ENCODE measurements around the gene DCAF4L1. TPM values are rescaled to one million over a fixed set of nuclear protein-coding genes. Genes with fewer than 3 reads are reported as not detected.

Gene DCAF4L1
- total and polyA plus RNA-seq, 2 donors from 2014 or later = 0.16 to 0.28 TPM

DNA sequence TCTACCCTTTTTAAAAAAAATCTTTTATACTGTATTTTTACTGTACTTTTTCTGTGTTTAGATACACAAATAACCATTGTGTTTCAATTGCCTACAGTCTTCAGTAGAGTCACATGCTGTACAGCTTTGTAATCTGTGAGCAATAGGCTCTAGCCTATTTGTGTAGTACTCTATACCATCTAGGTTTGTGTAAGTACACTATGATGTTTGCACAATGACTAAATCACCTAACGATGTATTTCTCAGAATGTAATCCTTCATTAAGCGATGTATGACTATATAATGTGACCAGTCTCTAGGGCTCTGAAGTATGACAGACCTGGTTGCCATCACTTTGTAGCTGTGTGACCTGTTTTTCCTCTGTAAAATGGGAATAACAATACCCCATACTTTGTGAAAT is 14.2 kb upstream of the DCAF4L1 start:
- no peak overlapping the region for H3K27ac ChIP-seq (ENCODE audit: low read depth in 2 of 2, low read length in 2 of 2)
- H3K9me3 ChIP-seq (ENCODE audit: control insufficient read depth in 2 of 3, insufficient read depth in 1 of 3, low read length in 3 of 3) = no peaks in the 10 kb centered on the region

DNA sequence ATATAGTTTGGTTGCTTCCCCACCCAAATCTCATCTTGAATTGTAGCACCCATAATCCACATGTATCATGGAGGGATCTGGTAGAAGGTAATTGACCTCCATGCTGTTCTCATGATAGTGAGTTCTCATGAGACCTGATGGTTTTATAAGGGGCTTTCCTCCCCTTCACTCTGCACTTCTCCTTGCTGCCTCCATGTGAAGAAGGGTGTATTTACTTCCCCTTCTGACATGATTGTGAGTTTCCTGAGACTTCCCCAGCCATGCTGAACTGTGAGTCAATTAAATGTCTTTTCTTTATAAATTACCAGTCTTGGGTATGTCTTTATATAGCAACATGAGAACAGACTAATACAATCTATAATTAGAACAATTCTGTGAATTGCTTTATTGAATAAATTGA is 11.9 kb upstream of the DCAF4L1 start:
- Histone ChIP-seq H3K4me3 (ENCODE audit: low read length in 3 of 3) (no peak overlapping the region), H3K9ac (ENCODE audit: low read length in 3 of 3) (no peak overlapping the region), H3K9me3 (ENCODE audit: control insufficient read depth in 2 of 3, insufficient read depth in 1 of 3, low read length in 3 of 3) (no peaks in the 10 kb centered on the region), H3K27me3 (ENCODE audit: control insufficient read depth, insufficient read depth, low read length) (no peaks in the 10 kb centered on the region), H3K36me3 (ENCODE audit: control insufficient read depth in 2 of 3, insufficient read depth in 3 of 3, low read length in 3 of 3) (no peaks in the 10 kb centered on the region), H3K4me1 (ENCODE audit: control insufficient read depth in 2 of 3, insufficient read depth in 2 of 3, low read depth in 1 of 3, low read length in 3 of 3) (no peaks in the 10 kb centered on the region), H3K27ac (ENCODE audit: low read depth in 2 of 2, low read length in 2 of 2) (no peak overlapping the region)
- DNase-seq (no peak), FAIRE-seq (no peak)
- intact Hi-C loops (cut with DNase I) = no loop called here
- TF ChIP-seq, protein P1, sequence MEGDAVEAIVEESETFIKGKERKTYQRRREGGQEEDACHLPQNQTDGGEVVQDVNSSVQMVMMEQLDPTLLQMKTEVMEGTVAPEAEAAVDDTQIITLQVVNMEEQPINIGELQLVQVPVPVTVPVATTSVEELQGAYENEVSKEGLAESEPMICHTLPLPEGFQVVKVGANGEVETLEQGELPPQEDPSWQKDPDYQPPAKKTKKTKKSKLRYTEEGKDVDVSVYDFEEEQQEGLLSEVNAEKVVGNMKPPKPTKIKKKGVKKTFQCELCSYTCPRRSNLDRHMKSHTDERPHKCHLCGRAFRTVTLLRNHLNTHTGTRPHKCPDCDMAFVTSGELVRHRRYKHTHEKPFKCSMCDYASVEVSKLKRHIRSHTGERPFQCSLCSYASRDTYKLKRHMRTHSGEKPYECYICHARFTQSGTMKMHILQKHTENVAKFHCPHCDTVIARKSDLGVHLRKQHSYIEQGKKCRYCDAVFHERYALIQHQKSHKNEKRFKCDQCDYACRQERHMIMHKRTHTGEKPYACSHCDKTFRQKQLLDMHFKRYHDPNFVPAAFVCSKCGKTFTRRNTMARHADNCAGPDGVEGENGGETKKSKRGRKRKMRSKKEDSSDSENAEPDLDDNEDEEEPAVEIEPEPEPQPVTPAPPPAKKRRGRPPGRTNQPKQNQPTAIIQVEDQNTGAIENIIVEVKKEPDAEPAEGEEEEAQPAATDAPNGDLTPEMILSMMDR (IDR thresholded peaks at IDR 0.05; ENCODE audit: borderline replicate concordance, extremely low read depth, insufficient read depth) = no peak

More for the DNA sequence above, 14.2 kb upstream of the DCAF4L1 start:
- DNase-seq = no peak
- H3K27me3 ChIP-seq (ENCODE audit: control insufficient read depth, insufficient read depth, low read length) = no peaks in the 10 kb centered on the region
- intact Hi-C loops (cut with DNase I) = no loop called here
- H3K4me3 ChIP-seq (ENCODE audit: low read length in 3 of 3) = no peak overlapping the region
- no peak overlapping the region for H3K9ac ChIP-seq (ENCODE audit: low read length in 3 of 3)
- FAIRE-seq = no peak
- no peaks in the 10 kb centered on the region for H3K36me3 ChIP-seq (ENCODE audit: control insufficient read depth in 2 of 3, insufficient read depth in 3 of 3, low read length in 3 of 3)
- no peaks in the 10 kb centered on the region for H3K4me1 ChIP-seq (ENCODE audit: control insufficient read depth in 2 of 3, insufficient read depth in 2 of 3, low read depth in 1 of 3, low read length in 3 of 3)
- TF ChIP-seq, protein P1 (IDR thresholded peaks at IDR 0.05; ENCODE audit: borderline replicate concordance, extremely low read depth, insufficient read depth) = no peak

DNA sequence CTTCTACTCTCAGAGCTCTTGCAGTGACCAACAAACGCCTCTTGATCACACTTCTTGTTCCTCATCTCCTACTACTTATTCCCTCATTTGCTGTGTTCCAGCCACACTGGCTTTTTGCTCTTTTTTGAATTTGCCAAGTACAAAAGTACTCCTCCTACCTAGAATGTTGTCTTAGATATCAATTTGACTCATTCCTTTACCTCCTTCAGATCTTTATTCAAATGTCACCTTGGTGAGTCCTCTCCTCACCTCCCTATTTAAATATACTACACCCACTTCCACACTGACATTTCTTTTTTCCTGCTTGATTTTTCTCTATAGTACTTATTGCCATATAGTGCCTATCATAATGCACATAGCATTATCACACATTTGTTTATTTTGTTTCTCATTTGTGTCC is 6.2 kb upstream of the DCAF4L1 start:
- Histone ChIP-seq H3K9me3 (ENCODE audit: control insufficient read depth in 2 of 3, insufficient read depth in 1 of 3, low read length in 3 of 3) (no peaks in the 10 kb centered on the region), H3K27ac (ENCODE audit: low read depth in 2 of 2, low read length in 2 of 2) (no peak overlapping the region), H3K27me3 (ENCODE audit: control insufficient read depth, insufficient read depth, low read length) (no peaks in the 10 kb centered on the region), H3K4me3 (ENCODE audit: low read length in 3 of 3) (no peak overlapping the region), H3K36me3 (ENCODE audit: control insufficient read depth in 2 of 3, insufficient read depth in 3 of 3, low read length in 3 of 3) (no peaks in the 10 kb centered on the region), H3K4me1 (ENCODE audit: control insufficient read depth in 2 of 3, insufficient read depth in 2 of 3, low read depth in 1 of 3, low read length in 3 of 3) (peaks cover 0 to 20% (median 10%) of the 10 kb centered on the region in 3 donors), H3K9ac (ENCODE audit: low read length in 3 of 3) (no peak overlapping the region)
- intact Hi-C loops (cut with DNase I) = no loop called here
- DNase-seq (no peak), FAIRE-seq (no peak)
- TF ChIP-seq, protein P1 (IDR thresholded peaks at IDR 0.05; ENCODE audit: borderline replicate concordance, extremely low read depth, insufficient read depth) = no peak
